ENCODE measurements around the gene ALG3.

ALG3 gene

DNA sequence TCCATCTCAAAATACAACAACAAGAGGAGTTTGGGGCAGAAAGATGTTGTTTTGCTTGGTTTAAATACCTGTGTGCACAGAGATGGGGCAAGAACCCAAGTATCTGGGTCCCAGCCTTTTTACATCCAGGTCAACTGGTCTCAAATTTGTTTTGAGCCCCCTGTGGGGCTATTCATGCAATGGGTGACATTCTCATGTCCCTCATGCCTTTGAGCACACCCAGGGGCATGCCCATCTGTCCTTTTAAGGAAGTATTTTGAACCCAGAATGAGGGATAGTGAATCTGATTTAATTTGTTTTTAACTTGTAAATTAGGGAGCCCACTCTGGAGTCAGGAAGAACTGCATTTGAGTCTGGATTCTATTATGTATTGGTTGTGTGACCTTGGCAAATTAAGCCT, 47.9 kb downstream of the ALG3 start:
- Histone ChIP-seq H3K27ac (no peak overlapping the region), H3K36me3 (replicated peaks) (peaks cover 6% of the 10 kb centered on the region), H3K27me3 (replicated peaks) (no peaks in the 10 kb centered on the region), H3K4me3 (ENCODE audit: low read depth, low read length) (no peak overlapping the region)
- TF ChIP-seq, protein P1, sequence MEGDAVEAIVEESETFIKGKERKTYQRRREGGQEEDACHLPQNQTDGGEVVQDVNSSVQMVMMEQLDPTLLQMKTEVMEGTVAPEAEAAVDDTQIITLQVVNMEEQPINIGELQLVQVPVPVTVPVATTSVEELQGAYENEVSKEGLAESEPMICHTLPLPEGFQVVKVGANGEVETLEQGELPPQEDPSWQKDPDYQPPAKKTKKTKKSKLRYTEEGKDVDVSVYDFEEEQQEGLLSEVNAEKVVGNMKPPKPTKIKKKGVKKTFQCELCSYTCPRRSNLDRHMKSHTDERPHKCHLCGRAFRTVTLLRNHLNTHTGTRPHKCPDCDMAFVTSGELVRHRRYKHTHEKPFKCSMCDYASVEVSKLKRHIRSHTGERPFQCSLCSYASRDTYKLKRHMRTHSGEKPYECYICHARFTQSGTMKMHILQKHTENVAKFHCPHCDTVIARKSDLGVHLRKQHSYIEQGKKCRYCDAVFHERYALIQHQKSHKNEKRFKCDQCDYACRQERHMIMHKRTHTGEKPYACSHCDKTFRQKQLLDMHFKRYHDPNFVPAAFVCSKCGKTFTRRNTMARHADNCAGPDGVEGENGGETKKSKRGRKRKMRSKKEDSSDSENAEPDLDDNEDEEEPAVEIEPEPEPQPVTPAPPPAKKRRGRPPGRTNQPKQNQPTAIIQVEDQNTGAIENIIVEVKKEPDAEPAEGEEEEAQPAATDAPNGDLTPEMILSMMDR (IDR thresholded peaks at IDR 0.05; ENCODE audit: low read depth, low read length, missing control alignments): no peak
- DNase-seq: no peak
- in situ Hi-C loops (cut with HindIII; ENCODE audit: low pct_ligation_motif_present, low sequenced_read_pairs): no loop called here

DNA sequence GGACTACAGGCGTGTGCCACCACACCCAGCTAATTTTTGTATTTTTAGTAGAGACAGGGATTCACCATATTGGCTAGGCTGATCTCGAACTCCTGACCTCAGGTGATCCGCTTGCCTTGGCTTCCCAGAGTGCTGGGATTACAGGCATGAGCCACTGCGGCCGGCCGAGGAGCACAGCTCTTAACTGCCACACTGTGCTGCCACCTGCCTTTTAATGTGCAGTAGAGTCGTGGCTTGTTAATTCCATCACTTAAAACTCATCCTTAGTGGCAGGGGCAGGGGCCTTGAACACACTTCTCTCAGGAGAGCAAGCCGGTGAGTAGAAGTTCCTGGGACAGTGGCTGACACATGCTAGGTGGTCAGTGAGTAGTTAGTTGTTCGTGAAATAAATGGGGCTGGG, 50.3 kb downstream of the ALG3 start:
- TF ChIP-seq, protein P1 (IDR thresholded peaks at IDR 0.05; ENCODE audit: low read depth, low read length, missing control alignments): no peak
- Histone ChIP-seq H3K4me3 (ENCODE audit: low read depth, low read length) (no peak overlapping the region), H3K27me3 (replicated peaks) (no peaks in the 10 kb centered on the region), H3K36me3 (replicated peaks) (peaks cover 18% of the 10 kb centered on the region), H3K27ac (no peak overlapping the region)
- in situ Hi-C loops (cut with HindIII; ENCODE audit: low pct_ligation_motif_present, low sequenced_read_pairs): no loop called here
- no peak for DNase-seq

DNA sequence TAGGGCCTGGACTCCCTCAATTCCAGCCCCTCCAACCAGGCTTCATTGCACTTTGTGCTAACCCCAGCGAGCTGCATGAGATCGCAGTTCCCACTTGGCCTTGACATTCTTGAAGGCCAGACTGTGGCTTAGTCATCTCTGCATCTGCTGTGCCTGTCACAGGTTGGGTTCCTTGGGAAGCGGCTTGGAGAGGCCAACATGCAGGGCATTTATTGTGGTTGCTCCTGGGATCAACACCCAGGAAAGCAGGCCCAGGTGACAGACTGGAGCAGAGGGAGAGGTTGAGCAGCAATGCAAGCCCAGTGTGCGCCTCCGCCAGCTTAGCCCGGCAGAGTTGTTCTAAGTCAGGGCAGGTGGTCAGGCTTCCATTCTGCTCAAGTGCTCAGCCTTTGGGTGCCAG, 52.2 kb downstream of the ALG3 start:
- H3K4me3 ChIP-seq (ENCODE audit: low read depth, low read length): no peak overlapping the region
- no peak overlapping the region for H3K27ac ChIP-seq
- in situ Hi-C loops (cut with HindIII; ENCODE audit: low pct_ligation_motif_present, low sequenced_read_pairs): no loop called here
- TF ChIP-seq, protein P1 (IDR thresholded peaks at IDR 0.05; ENCODE audit: low read depth, low read length, missing control alignments): no peak
- no peaks in the 10 kb centered on the region for H3K27me3 ChIP-seq (replicated peaks)
- DNase-seq: no peak
- H3K36me3 ChIP-seq (replicated peaks): peaks cover 37% of the 10 kb centered on the region

DNA sequence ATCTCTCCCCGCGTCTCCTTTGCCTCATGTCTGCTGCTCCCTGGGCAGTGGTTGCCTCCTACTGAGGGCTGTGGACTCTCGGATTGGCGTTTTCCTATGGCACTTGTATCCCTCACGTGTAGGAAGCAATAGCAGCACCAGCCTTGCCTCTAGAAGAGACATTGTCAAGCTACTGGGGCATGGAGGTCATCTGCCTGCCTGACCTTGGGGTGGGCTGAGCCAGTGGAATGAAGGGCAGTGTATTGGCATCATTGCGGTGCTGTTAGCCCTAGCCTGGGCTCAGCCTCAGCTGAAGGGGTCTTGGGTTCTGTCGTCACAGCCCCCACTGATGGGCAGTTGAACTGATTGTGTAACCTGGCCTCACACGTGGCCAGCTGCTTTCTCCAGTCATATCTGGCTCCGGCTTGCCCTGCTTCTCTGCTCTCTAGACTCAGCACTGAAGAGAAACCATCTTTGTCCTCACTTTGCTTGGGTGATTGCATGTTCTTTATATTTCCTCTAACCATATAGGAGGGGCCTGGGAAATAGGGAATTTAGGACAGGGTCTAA, 54.7 kb downstream of the ALG3 start:
- DNase-seq: no peak
- H3K27me3 ChIP-seq (replicated peaks): no peaks in the 10 kb centered on the region
- in situ Hi-C loops (cut with HindIII; ENCODE audit: low pct_ligation_motif_present, low sequenced_read_pairs): no loop called here
- no peak overlapping the region for H3K4me3 ChIP-seq (ENCODE audit: low read depth, low read length)
- no peak overlapping the region for H3K27ac ChIP-seq
- TF ChIP-seq, protein P1 (IDR thresholded peaks at IDR 0.05; ENCODE audit: low read depth, low read length, missing control alignments): no peak
- peaks cover 56% of the 10 kb centered on the region for H3K36me3 ChIP-seq (replicated peaks)

DNA sequence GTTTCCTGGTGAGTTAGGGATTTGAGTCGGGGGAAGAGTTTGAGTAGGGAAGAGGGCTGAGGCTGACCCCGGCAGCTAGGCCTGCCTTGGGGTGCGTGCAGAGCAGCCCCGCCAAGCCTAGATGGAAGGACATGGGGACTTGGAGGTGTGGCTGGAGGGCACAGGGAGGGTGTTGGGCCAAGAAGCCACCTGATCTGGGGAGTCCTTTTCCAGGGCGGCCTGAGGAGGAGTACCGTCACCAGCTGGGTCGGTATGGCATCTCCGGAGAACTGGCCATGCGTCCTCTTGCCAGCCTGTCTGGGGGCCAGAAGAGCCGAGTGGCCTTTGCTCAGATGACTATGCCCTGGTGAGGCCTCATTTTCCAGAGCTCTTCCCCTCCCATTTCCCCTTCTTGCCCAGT, 55.9 kb downstream of the ALG3 start:
- Histone ChIP-seq H3K36me3 (replicated peaks) (peaks cover 67% of the 10 kb centered on the region), H3K27ac (no peak overlapping the region), H3K4me3 (ENCODE audit: low read depth, low read length) (no peak overlapping the region), H3K27me3 (replicated peaks) (no peaks in the 10 kb centered on the region)
- TF ChIP-seq, protein P1 (IDR thresholded peaks at IDR 0.05; ENCODE audit: low read depth, low read length, missing control alignments): no peak
- no peak for DNase-seq
- in situ Hi-C loops (cut with HindIII; ENCODE audit: low pct_ligation_motif_present, low sequenced_read_pairs): no loop called here
